Measurements from ENCODE around the gene SF3B2.

DNA sequence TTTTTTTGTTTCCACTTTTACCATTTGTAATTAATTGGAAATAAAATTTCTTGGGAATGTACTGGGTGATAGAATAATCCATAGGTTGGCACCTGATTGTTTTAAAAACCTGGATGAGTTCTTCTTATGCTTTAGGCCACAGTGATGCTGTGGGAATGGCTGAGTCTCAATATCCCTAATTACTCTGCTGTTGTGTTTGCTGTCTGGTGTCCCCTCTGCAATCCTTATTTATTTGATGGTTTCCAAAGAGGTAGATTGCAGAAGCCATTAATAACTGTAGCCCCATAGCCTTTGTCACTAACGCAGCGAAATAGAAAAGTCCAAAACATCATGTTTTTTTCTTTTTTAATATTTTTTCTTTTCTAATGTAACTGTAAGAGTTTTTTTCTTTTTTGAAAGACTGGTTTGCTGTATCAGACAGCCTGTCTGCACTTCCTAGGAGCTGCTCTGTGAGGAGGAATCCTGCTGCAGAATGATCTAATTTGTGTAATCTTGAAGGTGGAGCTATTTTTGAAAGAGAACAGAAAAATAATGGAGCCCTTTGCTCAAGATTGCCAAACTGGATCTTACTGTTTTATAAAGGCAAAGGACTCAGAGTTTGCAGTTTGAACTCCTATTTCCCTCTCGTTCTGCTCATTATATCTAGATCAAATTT is 32.8 kb downstream of the SF3B2 start:
- TF ChIP-seq, protein P1, sequence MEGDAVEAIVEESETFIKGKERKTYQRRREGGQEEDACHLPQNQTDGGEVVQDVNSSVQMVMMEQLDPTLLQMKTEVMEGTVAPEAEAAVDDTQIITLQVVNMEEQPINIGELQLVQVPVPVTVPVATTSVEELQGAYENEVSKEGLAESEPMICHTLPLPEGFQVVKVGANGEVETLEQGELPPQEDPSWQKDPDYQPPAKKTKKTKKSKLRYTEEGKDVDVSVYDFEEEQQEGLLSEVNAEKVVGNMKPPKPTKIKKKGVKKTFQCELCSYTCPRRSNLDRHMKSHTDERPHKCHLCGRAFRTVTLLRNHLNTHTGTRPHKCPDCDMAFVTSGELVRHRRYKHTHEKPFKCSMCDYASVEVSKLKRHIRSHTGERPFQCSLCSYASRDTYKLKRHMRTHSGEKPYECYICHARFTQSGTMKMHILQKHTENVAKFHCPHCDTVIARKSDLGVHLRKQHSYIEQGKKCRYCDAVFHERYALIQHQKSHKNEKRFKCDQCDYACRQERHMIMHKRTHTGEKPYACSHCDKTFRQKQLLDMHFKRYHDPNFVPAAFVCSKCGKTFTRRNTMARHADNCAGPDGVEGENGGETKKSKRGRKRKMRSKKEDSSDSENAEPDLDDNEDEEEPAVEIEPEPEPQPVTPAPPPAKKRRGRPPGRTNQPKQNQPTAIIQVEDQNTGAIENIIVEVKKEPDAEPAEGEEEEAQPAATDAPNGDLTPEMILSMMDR (IDR thresholded peaks at IDR 0.05; ENCODE audit: low read depth, low read length, missing input control): no peak
- TF ChIP-seq TAF1 (conservative IDR thresholded peaks at IDR 0.05) (no peak), YY1 (IDR thresholded peaks at IDR 0.05) (no peak), JUND (IDR thresholded peaks at IDR 0.05) (no peak), SP1 (IDR thresholded peaks at IDR 0.05) (no peak), EGR1 (IDR thresholded peaks at IDR 0.05; ENCODE audit: low read depth in 2 of 2) (no peak), RXRA (IDR thresholded peaks at IDR 0.05) (no peak), RAD21 (IDR thresholded peaks at IDR 0.05) (no peak), HNF4A (conservative IDR thresholded peaks at IDR 0.05) (no peak), GABPA (IDR thresholded peaks at IDR 0.05 in 1 of 2, conservative IDR thresholded peaks at IDR 0.05 in 1 of 2) (no peak)
- TF ChIP-seq, protein P2, sequence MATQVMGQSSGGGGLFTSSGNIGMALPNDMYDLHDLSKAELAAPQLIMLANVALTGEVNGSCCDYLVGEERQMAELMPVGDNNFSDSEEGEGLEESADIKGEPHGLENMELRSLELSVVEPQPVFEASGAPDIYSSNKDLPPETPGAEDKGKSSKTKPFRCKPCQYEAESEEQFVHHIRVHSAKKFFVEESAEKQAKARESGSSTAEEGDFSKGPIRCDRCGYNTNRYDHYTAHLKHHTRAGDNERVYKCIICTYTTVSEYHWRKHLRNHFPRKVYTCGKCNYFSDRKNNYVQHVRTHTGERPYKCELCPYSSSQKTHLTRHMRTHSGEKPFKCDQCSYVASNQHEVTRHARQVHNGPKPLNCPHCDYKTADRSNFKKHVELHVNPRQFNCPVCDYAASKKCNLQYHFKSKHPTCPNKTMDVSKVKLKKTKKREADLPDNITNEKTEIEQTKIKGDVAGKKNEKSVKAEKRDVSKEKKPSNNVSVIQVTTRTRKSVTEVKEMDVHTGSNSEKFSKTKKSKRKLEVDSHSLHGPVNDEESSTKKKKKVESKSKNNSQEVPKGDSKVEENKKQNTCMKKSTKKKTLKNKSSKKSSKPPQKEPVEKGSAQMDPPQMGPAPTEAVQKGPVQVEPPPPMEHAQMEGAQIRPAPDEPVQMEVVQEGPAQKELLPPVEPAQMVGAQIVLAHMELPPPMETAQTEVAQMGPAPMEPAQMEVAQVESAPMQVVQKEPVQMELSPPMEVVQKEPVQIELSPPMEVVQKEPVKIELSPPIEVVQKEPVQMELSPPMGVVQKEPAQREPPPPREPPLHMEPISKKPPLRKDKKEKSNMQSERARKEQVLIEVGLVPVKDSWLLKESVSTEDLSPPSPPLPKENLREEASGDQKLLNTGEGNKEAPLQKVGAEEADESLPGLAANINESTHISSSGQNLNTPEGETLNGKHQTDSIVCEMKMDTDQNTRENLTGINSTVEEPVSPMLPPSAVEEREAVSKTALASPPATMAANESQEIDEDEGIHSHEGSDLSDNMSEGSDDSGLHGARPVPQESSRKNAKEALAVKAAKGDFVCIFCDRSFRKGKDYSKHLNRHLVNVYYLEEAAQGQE (IDR thresholded peaks at IDR 0.05): no peak
- TF ChIP-seq, protein P3, sequence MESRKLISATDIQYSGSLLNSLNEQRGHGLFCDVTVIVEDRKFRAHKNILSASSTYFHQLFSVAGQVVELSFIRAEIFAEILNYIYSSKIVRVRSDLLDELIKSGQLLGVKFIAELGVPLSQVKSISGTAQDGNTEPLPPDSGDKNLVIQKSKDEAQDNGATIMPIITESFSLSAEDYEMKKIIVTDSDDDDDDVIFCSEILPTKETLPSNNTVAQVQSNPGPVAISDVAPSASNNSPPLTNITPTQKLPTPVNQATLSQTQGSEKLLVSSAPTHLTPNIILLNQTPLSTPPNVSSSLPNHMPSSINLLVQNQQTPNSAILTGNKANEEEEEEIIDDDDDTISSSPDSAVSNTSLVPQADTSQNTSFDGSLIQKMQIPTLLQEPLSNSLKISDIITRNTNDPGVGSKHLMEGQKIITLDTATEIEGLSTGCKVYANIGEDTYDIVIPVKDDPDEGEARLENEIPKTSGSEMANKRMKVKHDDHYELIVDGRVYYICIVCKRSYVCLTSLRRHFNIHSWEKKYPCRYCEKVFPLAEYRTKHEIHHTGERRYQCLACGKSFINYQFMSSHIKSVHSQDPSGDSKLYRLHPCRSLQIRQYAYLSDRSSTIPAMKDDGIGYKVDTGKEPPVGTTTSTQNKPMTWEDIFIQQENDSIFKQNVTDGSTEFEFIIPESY (IDR thresholded peaks at IDR 0.05): no peak
- TF ChIP-seq, protein P4, sequence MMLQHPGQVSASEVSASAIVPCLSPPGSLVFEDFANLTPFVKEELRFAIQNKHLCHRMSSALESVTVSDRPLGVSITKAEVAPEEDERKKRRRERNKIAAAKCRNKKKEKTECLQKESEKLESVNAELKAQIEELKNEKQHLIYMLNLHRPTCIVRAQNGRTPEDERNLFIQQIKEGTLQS (IDR thresholded peaks at IDR 0.05): no peak

Measured in liver (tissue), 3 donors.